Measurements from ENCODE around the gene NHLH2.

NHLH2 gene

DNA sequence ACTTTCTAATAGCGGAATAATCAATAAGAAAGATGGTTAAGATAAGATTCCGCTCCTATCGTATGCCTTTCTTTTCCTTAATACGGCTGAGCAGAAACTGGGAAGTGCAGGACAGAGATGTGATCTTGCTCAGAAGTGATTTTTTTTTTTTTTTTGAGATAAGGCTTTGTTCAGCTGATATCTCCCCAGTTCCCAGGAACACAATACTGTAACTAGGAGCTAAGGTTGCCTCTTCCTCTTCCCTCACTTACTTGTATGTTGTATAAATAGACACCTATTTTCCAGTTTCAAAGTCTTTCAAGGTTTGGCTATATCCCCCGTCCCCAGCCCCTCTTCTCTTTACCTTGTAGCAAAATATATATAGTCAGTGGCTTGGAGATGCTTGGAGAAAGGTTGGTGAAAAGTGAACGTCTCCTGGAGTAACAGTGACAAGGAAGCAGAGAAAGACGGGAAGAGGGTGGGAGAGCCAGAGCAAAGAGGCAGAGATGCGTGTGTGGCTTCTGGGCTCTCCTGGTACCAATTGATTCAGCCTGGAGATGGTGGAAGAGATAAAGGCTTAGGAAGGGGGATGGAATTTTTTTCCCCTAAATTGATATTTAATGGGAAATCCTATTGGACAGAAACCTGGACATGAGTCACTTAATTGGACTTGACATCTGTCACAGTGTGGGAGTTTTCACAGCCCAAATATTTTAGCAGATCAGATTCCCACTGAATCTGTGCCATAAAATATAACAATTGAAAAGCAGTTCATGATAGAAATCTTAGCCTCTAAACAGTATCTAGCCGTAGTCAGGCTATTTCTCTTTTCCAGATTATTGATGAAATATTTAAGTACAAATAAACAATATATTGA, at the start of gene NHLH2:
TSS of gene NHLH2 (minus strand) at position 522 of the 856 bp plus-strand sequence. CDS start 2,754 bp downstream, outside the sequence.
- no peak for DNase-seq (ENCODE audit: low spot score)

DNA sequence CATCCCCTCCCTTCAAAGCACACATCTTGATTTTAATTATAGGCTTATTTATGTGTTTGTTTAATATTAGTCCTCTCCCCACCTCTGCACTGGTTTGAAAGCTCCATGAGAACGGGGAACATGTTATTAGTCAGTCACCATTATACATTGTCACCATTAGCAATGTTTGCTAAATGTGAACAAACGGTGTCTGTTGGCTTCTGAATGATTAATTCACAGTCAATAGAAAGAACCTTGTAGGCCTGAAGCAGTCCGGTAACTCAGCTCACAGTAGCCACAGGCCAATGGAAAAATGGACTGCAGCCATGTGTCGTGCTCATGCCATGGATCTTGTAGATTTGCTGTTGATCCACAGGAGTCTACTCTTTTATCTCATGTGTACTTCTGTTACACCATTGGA, 49.7 kb upstream of the NHLH2 start:
- no peak for DNase-seq (ENCODE audit: low spot score)

DNA sequence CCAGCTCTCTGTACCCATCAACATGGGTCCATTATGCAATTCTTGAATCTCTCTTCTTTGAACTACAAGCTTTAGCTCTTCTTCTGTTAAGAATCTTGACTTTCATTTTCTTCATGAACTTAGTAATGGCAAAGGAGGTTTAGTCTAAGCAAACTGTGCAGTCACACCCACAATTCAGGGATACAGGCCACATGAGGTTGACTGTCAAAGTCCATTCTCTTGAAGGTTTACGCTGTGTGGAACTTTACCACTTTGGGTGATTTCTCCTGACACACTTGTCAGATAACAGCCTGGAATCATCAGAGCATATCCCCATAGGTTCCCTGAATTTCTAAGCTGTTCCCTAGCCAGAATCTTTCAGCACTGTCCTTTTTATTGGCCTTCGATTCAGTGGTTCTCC, 48.0 kb upstream of the NHLH2 start:
- no peak for DNase-seq (ENCODE audit: low spot score)

DNA sequence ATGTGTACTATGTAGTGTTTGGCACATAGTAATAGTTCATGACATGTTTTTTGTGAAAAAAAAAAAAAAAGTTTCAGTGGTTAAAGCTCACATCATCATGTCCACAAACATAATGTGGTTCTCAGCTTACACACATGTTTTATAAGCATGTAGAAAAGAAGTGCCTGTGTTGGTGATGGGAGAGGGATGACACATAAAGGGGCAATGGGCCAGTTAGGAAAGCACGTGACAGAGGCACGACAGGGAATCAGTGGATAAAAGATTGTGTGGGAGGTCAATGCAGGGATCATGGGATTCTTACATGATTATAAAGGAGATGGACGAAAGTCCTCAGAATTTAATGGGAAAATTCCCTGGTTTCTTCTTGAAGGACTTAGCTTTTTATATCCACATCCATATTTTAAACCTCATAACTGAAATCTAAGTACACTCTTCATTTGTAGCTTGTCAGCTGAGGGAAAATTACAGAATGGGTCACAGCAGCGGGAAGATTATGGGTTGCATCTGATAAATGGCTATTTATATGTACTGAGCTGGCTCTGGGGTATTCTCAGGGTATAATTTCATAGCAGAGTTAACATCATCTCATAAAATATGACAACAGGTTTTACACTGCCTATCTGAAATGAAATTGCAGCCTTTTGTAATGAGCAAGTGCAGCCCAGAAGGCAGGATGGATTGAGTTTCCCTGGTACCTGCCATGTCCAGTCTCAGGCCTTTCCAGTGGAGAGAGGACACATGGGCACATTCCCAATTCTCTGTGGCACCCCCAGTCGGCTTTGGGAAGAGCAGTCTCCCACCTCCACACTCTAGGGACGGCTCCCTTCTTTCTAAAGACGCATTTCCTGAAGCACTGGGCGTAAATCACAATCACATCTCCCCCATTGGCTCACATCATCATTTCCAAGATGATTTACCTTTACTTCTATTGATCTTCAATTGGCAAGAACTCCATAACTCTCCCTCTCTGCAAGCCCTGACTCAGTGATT, 42.3 kb upstream of the NHLH2 start:
- no peak for DNase-seq (ENCODE audit: low spot score)

DNA sequence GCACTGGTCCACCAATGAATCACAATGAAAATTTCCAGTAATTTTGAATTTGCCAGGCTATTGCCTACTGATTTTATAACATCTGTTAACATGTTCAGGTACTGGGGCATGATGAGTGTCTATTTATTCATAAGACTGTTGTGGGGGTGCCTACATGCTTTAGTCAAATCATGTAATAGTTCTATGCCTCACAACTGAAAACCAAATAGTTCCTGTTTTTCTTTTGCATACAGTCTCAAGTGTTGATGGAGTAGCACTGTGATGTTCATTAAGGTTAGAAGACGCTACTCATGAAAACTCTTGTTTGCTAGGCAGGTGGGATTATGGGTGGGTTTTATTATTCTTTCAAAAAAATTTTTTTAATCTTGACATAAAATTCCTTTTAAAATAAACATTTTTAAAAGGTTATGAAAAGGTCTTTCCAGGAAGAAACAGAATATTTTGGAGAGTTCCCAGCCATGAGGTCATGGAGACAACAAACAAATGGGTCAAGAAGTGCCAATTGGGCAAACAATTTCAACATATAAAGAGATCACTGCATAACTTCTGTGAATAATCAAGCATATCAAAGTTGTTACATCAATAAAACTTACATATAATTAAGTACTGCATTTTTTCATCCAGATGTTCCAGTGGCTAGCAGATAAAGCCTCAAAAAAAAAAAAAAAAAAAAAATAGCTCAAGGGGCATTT, 40.2 kb upstream of the NHLH2 start:
- DNase-seq (ENCODE audit: low spot score): no peak

DNA sequence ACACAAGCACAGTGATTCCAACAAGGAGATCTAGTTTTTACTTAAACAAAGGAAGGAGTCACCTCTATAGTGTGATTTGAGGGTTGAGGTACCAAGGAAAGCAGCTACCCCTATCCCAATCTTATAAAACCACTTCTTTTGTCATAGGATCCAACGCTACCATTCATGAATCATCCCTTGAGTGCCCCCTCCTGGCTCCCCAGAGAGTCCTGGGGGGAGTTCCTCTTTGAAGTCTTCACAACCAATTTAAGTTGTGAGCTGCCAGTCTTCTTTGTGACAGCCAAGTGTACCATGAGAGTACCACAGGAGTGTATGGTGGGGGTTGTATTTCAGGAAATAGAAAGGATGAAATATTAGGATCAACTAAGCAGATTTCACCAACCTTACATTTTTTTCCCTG, 39.1 kb upstream of the NHLH2 start:
- no peak for DNase-seq (ENCODE audit: low spot score)

DNA sequence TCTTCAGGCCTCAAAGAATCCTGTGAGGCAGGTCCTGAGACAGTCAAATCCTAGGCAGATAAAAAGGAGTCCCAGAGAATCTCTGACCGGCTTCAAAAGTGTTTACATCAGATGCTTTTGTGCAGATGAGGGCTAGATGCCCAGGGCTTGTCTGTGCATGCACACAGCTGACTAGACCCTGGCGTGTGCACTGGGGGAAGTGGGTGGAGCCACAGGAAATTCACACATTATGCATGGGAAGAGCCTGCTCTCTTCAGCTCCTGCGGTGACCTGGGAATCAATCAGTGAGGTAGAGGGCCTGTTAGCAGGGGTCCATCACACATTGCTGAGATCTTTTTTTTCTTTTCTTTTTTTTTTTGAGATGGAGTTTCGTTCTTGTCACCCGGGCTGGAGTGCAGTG, 36.6 kb upstream of the NHLH2 start:
- no peak for DNase-seq (ENCODE audit: low spot score)

DNA sequence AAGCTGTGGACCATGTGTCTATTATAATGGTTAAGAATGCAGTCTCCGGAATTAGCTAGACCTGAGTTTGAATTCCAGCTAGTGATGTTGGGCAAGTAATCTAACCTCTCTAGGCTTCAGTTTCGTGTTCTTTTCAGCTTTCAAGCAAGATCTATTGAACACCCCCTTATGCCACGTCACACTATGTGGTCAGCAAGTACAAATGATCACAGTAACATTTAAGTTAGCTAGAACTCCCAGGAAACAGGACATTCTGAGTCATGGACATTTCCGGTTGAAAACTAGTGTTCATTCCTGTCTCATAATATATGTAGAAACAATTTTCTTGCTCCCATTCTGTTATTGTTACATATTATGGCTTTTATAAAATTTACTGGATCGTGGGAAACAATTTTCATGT, 34.0 kb upstream of the NHLH2 start:
- no peak for DNase-seq (ENCODE audit: low spot score)

DNA sequence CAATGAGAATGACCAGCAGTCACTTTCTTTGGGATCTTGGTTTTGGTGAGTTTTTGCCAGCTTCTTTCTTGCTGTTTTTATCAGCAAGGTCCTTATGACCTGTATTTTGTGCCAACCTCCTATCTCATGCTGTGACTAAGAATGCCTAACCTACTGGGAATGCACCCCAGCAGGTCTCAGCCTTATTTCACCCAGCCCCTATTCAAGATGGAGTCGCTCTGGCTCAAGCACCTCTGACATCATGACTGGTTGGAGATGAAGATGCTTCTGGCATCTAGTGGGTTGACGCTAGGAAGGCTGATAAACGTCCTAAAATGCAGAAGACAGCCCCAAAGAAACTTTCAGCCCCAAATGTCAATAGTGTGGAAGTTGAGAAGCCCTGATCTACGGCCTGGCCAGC, 33.6 kb upstream of the NHLH2 start:
- DNase-seq (ENCODE audit: low spot score): no peak

DNA sequence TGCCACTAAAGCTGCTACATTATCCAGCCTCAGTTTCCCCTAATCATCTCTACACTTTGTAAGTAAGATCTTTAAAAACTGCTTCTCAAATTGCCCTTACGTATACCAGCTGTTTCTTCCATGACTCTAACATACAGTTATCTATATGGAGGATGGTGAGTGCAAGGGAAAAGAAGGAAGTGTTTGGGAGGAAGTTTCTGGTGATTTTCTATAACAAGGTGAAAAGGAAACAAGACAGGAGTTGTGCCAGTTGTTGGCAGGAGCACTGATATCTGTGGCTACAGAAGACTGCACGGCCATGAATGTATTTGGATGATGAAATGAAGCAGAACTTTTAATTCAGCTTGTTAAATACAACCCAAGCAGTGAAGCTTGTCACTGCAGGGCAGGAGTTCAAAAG, 32.3 kb upstream of the NHLH2 start:
- no peak for DNase-seq (ENCODE audit: low spot score)

DNA sequence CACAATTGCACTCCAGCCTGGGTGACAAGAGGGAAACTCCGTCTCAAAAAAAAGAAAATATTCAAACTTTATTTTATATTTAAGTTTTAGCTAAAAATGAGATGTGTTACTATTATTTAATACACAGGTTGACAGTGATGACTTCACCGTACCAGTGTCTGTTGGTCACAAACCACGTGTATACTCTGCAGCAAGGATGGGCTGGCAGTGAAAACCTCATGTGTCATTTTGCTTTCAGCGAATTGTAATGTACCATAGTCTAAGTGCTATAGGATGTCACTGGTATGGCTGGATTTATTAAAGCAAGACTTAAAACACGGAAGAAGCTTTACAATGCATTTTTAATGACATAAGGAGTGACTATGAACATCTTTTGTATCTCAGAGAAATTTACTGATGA, 28.1 kb upstream of the NHLH2 start:
- no peak for DNase-seq (ENCODE audit: low spot score)

DNA sequence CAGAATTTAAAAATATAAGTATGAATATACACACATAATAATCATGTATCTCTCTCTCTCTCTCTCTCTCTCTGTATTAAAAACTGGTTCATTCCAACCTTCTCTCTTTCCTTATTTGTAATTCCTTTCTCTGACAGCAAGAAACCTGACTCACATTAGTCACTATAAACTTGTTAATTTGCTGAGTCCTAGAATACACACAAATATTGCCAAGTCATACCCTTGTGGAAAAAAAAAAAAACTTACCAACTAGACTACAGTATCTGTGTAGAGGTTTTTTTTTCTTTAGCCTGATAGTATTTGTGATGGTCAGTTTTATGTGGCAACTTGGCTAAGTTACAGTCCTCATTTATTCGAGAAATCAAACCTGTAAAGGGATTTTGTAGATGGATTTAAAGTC, 26.3 kb upstream of the NHLH2 start:
- DNase-seq (ENCODE audit: low spot score): no peak

DNA sequence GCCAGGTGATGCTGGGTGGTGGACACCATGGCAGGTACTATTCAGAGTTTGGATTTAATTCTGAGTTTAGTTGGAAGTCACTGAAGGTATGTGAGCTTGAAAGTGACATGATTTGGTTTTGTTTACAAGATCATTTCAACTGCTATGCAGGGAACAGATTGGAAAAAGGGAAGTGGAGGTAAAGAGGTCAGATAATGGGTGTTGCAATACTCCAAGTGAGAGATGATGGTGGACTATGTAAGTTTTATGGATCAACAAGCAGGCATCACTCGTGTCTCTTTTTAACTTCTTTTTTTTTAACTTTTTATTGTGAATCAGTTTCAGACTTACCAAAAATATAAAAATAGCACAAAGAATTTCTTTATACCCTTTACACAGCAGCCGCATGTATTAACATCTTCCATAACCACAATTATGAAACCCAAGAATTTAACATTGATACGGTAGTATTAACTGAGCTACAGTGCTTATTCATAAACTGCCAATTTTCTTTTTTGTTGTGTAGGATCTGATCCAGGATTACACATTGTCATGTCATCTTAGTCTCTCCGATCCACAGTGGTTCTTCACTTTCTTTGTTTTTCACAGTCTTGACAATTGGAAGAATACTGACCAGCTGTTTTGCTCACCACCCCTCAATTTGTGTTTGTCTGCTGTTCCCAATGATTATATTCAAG, 24.9 kb upstream of the NHLH2 start:
- no peak for DNase-seq (ENCODE audit: low spot score)

DNA sequence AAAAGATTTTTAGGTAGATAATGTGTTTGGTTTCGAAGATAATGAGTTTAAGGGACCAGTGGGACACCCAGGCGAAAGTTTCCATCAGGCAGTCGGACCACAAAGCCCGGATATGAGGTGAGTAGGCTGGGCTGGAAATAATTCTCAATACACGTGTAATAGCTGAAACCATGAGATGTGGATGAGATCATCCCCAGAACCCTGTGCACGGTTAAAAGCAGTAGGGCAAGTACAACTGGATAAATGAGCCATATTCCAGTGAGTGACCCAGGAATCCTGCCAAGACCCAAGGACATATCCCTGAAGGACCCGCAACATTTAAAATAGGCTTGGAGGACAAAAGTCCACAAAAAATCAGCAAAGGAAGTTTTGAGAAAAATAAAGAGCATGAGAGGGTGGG, 21.5 kb upstream of the NHLH2 start:
- DNase-seq (ENCODE audit: low spot score): no peak

DNA sequence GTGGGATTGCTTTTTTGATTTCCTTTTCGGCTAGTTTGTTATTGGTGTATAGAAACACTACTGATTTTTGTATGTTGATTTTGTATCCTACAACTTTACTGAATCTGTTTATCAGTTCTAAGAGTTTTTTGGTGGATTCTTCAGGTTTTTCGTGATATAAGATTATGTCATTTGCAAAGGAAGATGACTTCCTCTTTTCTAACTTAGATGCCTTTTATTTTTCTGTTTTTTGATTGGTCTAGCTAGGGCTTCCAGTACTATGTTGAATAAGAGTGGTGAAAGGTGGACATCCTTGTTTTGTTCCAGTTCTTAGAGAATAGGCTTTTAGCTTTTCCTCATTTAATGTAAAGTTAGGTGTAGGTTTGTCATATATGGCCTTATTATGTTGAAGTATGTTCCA, 13.1 kb upstream of the NHLH2 start:
- no peak for DNase-seq (ENCODE audit: low spot score)

DNA sequence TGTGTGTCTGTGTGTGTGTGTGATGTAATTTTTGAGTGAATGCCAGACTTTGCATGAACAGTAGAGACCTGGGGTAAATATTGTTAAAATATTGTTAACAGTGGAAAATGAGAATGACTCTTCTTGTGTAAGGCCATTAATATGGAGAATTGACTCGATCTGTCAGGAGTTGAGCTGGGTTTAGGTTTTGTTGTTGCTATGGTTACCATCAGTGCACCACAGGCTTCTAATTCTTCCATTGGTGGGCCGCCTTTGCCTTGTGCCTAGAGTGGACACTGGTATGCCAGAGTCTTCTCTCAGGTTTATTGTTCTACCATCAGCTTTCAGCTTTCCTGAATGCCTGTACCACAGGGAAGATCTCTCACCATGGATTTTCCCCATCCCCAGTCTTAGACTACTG, 10.0 kb upstream of the NHLH2 start:
- no peak for DNase-seq (ENCODE audit: low spot score)

DNA sequence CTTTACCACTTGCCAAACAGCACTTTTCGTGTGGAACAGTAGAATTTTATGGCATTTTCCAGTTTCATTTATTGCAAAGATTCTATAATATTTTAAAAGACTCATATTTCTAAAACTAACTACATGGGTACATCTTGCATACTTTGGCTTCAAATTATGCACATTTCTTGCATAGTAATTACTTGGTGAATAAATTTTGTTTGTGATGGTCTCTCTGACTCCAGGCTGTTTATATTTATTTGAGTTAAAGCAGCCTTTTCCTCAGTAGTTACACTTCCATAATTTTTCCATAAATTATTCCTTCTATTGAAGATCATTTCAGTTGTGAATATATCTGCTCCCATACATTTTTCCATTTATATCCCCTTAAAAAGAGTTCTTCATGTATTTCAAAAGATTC, 6.9 kb upstream of the NHLH2 start:
- no peak for DNase-seq (ENCODE audit: low spot score)

DNA sequence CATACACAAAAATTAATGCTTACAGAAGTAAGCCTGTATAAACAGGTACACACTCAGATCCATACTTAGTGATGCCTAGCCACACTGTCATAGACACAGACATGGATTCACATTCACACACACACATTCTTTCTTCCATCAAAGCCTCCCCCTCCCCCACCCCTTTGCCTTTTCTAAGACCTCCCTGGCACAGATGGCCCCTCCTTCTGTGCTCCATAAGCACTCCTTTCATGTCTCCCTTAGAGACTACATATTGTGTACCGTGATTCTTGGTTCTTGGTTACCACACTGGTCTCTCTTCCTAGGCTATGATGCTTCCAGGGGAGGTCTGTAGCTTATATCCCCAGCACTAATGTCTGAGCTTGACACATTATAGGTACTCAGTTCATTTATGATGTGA, 2.0 kb upstream of the NHLH2 start:
- no peak for DNase-seq (ENCODE audit: low spot score)

DNA sequence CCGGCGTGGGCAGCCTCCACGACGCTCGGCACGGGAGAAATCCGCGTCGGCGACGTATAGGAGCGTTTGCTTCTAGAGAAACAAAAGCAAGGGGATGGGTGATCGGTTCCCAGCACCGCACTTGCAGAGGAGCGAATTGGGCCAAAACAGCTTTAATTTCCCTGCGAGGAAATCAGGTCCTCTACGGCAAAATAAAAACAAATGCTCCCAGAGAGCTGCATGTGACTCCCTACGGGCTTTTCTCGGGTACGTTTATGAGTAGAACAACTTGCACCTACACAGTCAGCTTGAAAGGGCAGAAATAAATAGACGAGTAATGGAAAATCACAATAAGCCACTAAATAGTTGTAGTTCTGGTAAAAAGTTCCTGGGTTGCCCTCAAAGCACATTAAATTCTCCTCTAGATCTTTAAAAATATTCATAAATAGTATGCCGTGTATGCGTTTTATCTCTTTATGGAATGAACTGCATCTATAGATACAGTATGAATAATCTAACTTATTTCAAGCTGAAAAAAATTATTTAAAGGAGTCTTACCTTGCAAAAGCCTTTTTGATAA, 1.2 kb downstream of the NHLH2 start:
- DNase-seq (ENCODE audit: low spot score): no peak

DNA sequence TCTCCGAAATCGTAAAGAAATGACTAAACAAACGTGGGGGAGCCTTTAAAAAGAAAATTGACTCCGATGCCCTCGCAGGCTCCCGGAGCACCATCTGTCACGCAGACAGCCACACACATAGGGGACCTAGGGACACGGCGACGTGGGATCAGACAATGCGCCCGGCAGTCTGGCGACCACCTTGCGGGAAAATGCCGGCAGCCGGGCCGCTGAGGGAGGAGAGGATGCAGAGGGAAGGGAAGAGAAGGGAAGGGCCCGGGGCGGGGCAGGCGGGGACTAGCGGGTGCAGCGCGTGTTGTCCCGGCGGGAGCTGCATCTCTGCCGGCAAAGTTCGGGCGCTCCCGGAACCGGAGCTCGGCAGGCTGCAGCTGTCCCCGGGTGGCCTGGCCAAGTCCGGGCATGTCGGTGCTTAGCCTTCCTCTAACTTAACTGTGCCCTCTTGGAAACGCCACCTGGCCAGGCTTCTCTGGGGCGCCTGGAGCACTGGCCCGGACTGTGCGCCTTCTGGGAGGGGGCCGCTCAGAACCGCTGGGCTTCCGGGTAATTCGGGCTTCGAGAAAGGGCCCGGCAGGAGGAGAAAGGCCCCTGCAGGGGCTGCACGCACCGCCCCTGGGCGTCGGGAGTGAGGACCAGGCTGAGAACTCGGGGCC, 1.8 kb downstream of the NHLH2 start:
- peak; percentile 79 for DNase-seq (ENCODE audit: low spot score)

DNA sequence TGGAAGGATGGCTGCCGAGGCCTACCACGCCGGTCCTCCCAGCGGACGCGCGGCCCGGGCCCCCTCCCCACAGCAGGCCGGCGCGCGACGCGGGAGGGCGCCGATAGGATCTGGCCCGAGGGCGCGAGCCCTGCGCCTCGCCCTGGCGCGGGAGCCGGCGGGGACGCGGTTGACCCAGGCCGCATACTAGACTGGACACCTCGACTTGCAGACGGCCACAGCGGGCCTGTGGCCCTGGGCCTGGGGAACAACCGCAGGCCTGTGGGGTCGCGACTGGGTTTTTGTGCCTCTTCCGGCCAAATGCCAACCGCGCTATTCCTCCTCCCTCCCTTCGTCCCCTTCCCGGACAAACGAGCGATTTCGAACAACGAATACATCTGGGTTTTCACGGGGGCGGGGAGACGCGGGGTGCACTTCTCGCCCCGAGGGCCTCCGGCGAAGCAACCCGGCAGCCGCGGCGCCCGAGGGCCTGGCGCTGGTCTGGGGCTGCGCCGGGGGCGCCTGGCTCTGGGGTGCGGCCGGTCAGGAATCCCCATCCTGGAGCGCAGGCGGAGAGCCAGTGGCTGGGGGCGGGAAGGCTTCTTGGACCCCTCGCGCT, 2.4 kb downstream of the NHLH2 start:
- peak; percentile 70 for DNase-seq (ENCODE audit: low spot score)

All from ecto neural progenitor cell (in vitro differentiated cells).